ENCODE results near the gene PIF1.

DNA sequence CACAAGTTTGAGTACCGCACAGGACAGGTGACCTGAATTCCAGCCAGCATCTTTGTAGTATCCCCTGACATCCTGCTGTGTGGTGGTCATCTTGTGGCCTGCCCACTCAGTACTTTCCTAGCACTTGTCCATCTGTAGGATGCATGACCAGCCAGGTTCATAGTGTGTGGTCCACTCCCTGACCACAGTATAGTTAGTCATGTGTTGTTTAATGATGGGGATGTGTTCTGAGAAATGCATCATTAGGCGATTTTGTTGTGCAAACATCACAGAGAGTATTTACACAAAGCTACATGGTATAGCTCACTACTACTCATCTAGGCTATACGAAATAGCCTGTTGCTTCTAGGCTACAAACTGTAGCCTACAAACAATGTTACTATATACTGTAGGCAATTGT is 33.2 kb downstream of the PIF1 start:
- no peak for TF ChIP-seq EZH2phosphoT487 (IDR thresholded peaks at IDR 0.05; ENCODE audit: low read length)
- TF ChIP-seq, protein P1, sequence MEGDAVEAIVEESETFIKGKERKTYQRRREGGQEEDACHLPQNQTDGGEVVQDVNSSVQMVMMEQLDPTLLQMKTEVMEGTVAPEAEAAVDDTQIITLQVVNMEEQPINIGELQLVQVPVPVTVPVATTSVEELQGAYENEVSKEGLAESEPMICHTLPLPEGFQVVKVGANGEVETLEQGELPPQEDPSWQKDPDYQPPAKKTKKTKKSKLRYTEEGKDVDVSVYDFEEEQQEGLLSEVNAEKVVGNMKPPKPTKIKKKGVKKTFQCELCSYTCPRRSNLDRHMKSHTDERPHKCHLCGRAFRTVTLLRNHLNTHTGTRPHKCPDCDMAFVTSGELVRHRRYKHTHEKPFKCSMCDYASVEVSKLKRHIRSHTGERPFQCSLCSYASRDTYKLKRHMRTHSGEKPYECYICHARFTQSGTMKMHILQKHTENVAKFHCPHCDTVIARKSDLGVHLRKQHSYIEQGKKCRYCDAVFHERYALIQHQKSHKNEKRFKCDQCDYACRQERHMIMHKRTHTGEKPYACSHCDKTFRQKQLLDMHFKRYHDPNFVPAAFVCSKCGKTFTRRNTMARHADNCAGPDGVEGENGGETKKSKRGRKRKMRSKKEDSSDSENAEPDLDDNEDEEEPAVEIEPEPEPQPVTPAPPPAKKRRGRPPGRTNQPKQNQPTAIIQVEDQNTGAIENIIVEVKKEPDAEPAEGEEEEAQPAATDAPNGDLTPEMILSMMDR (IDR thresholded peaks at IDR 0.05; ENCODE audit: low read length) = no peak

All from MM.1S (cell line).